ENCODE measurements around the gene LYRM1. TPM values are rescaled to one million over a fixed set of nuclear protein-coding genes. Genes with fewer than 3 reads are reported as not detected.

Gene LYRM1
- total and polyA plus RNA-seq, 8 donors: 9.9 to 30.9 (median 15.5) TPM

DNA sequence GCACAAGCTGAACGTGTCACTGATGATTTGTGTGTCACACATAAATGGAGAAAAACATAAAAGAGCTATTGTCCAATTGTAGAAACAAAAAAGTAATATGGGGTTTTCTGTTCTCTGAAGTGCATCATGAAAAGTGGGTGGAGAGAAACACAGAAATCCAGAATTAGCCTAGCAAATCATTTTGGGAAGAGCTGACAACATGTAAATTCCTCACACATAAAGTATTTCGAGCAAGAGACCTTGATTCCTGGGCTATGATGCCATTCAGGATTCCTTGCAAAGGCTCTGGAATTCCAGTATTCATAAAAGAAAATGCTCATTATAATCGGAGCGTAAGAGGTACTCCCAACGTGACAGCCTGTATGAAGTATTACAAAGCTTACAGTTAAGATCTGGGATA lies 1.5 kb upstream of the LYRM1 start:
- Histone ChIP-seq H3K9me3 (no peaks in the 10 kb centered on the region), H3K36me3 (no peaks in the 10 kb centered on the region), H3K4me3 (peak overlapping the region in 2 of 4 donors; percentile 62 to 68), H3K27me3 (no peaks in the 10 kb centered on the region), H3K27ac (peak overlapping the region in 3 of 4 donors; percentile 92 to 95 (median 93)), H3K4me1 (peaks cover 8 to 41% (median 9%) of the 10 kb centered on the region in 3 donors)
- intact Hi-C loops (cut with DNase I): no loop called here
- ATAC-seq (no peak), FAIRE-seq (no peak), DNase-seq (no peak)
- TF ChIP-seq, protein P1, sequence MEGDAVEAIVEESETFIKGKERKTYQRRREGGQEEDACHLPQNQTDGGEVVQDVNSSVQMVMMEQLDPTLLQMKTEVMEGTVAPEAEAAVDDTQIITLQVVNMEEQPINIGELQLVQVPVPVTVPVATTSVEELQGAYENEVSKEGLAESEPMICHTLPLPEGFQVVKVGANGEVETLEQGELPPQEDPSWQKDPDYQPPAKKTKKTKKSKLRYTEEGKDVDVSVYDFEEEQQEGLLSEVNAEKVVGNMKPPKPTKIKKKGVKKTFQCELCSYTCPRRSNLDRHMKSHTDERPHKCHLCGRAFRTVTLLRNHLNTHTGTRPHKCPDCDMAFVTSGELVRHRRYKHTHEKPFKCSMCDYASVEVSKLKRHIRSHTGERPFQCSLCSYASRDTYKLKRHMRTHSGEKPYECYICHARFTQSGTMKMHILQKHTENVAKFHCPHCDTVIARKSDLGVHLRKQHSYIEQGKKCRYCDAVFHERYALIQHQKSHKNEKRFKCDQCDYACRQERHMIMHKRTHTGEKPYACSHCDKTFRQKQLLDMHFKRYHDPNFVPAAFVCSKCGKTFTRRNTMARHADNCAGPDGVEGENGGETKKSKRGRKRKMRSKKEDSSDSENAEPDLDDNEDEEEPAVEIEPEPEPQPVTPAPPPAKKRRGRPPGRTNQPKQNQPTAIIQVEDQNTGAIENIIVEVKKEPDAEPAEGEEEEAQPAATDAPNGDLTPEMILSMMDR (IDR thresholded peaks at IDR 0.05): no peak
- 6 to 10% methylated on average over 5 of the region's 5 CpGs for WGBS, 2 donors

DNA sequence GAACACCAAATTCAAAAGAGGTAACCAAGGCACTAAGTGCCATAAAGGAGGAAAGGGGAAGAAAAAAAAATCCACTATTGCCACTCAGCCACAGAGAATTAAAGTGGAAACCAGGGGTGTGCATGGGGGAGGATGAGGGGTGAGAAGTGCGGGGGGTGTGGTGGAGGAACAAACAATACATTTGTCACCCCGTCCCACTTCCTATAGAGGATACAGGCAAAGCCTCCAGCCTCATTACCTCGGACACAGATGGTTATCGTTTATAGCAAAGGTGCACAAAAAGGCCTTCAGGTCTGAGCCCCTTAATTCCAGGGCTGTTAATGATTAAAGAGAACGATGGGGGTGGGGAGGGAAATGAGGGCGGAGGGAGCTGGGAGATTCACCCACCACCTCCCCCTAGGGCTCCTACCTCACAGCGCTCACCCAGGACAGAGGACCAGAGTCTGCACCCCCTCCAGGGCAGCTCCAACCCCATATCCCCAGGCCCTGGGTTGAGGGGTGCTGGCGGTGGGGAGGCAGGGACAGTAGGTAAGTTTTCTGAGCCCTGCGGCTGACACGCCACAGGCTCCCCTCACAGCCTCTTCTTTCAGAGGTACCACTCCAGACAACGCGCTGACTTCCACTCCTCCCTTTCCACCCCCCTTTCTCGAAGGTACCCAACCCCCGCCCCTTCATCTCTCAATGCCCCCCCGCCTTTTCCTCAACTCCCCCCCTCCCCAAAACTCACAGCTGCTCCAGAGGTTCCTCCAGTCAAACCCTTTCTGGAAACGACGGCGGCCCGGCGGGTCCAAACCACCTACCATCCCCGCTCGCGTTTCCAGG lies 883 bp upstream of the LYRM1 start:
- no peak for FAIRE-seq
- TF ChIP-seq, protein P1 (IDR thresholded peaks at IDR 0.05): no peak
- peak in 3 of 4 donors; percentile 2 to 8 (median 2) for ATAC-seq

DNA sequence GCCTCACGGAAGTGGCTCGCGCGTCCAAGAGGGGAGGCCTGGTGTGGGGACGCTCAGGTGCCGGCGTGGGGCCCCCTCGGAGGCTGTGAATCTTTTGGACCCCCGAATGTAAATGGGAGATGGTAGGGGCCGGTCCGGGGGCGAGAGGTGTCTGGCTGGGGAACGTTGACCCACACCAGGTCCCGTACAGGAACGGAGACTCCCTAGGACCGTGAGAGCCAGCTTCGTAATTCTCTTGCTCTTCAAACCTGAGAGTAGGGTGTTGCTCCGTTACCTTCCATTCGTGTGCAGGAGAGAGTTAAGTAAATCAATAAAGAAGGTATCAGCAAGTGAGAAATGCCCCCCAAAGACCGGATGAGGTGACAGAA lies 481 bp downstream of the LYRM1 start:
- H3K36me3 ChIP-seq: no peaks in the 10 kb centered on the region
- peaks cover 12 to 56% (median 24%) of the 10 kb centered on the region in 3 donors for H3K4me1 ChIP-seq
- ATAC-seq: peak; percentile 1 to 3 (median 2)
- 0% methylated on average over 20 of the region's 20 CpGs for WGBS, 2 donors
- DNase-seq: no peak
- intact Hi-C loops (cut with DNase I): no loop called here
- peak overlapping the region; percentile 62 to 84 (median 70) for H3K4me3 ChIP-seq
- H3K9me3 ChIP-seq: no peaks in the 10 kb centered on the region
- H3K27ac ChIP-seq: peak overlapping the region; percentile 87 to 95 (median 92)
- no peak for FAIRE-seq
- no peaks in the 10 kb centered on the region for H3K27me3 ChIP-seq
- TF ChIP-seq, protein P1 (IDR thresholded peaks at IDR 0.05): no peak

More for the DNA sequence above, 883 bp upstream of the LYRM1 start:
- H3K4me1 ChIP-seq: peaks cover 11 to 44% (median 12%) of the 10 kb centered on the region in 3 donors
- H3K9me3 ChIP-seq: no peaks in the 10 kb centered on the region
- H3K4me3 ChIP-seq: peak overlapping the region; percentile 62 to 84 (median 70)
- peak overlapping the region; percentile 87 to 95 (median 92) for H3K27ac ChIP-seq
- 0 to 2% methylated on average over 22 to 23 of the region's 23 CpGs for whole genome bisulfite sequencing, 2 donors
- H3K36me3 ChIP-seq: no peaks in the 10 kb centered on the region
- peak; percentile 39 to 79 (median 46) for DNase-seq
- H3K27me3 ChIP-seq: no peaks in the 10 kb centered on the region
- intact Hi-C loops (cut with DNase I): no loop called here

DNA sequence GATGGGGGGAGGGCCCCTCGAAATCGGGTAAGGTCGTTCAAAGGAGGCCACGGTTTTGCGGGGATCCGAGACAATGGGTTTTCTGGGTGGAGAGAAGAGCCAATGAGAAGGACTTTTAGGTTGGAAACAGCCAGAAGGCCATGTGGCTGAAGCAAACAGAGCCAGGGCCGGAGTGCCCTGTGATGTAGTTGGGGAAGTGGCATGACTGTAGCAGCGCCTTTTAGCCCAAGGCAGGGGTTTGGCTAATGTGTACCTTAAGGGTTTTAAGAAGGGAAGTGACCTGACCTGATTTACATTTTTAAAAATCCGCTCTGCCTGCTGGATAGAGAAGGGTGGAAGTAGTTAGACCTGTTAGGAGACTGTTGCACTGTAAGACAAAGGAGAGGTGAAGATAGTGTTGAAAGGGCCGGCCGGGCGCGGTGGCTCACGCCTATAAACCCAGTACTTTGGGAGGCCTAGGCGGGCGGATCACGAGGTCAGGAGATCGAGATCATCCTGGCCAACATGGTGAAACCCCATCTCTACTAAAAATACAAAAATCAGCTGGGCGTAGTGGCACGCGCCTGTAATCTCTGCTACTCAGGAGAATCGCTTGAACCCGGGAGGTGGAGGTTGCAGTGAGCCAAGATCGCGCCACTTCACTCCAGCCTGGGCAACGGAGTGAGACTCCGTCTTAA lies 1.0 kb downstream of the LYRM1 start:
- 32 to 35% methylated on average over 27 of the region's 27 CpGs for WGBS, 2 donors
- H3K4me3 ChIP-seq: peak overlapping the region; percentile 62 to 84 (median 70)
- TF ChIP-seq, protein P1 (IDR thresholded peaks at IDR 0.05): no peak
- ATAC-seq: peak; percentile 23 to 36 (median 32)
- no peaks in the 10 kb centered on the region for H3K9me3 ChIP-seq
- intact Hi-C loops (cut with DNase I): no loop called here
- H3K27ac ChIP-seq: peak overlapping the region; percentile 87 to 95 (median 92)
- no peak for FAIRE-seq
- no peaks in the 10 kb centered on the region for H3K27me3 ChIP-seq
- no peaks in the 10 kb centered on the region for H3K36me3 ChIP-seq
- peaks cover 12 to 58% (median 27%) of the 10 kb centered on the region in 3 donors for H3K4me1 ChIP-seq
- peak; percentile 35 to 67 (median 50) for DNase-seq
